Urothelium cell line (cell line): ENCODE results near the gene ASPRV1.
"Not testable (repeated sequence)": the region's sequence is repeated elsewhere in the genome, so short reads cannot be mapped to it uniquely, and the experiment has no call there.

Source experiments
- DNase-seq: peaks from one replicate; pipeline ENCODE4 v3.0.0; 2011; ENCODE audit warnings: low spot score, mixed read lengths
- FAIRE-seq: peaks from 2 replicates; lab custom pipeline; 2011; peaks lifted over from hg19 to GRCh38; lab: Jason Lieb, UNC

ASPRV1 gene

DNA sequence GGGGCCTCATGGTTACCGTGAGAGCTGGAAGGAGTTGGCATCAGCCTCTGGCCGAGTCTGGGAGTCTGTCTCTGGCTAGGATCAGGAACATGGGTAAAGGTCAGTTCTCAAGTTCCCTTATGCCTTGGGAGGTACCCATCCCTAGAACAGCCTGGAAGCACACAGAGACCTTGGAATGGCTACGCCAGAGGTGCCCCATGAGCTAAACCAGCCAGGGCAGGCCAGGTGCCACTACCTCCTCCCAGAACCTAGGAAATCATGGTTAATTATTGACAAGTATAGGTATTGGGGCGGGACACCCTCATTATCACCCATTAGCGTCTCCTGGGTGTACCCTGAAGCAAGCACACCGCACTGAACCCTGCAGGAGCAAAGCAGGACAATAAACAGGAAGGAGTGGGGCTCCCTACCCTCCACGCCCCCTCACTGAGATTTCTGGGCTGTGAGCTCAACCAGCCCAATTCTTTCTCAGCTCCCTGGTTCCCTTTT is 3.0 kb upstream of the ASPRV1 start:
- FAIRE-seq (no peak), DNase-seq (no peak)

DNA sequence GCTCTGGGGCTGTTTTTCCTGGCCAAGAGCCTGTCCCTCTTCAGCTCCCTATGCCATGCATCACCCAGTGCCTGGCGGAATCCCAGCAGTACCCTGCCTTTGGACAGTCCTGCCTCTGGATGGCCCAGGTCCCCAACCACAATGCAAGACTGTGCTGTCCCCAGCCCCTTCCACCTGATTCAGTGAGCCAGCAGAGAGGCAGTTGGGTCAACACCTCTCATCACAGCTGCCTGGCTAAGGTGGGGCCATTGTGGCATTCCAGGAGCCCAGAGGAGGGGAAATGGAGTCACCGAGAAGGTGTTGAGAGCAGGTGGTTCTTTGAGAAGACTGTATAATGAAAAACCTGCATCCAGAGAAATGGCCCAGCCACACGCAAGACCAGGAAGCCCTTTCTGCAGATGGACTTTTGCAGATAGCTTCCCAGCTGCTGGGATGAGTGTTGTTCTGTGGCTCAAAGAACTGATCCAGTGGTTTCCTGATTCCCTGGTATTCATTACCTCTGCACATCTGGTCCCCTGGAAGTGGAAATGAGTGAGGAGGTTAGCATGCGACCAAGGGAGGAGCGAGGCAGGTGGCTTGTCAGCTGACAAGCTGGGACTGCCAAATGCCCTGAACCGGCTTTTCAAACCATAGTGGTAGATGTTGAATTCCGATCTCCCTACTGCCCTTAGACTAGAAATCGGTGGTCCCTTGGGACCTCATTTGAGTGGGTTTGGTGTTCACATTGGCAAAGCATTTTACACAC is 1.7 kb upstream of the ASPRV1 start:
- no peak for FAIRE-seq
- no peak for DNase-seq

DNA sequence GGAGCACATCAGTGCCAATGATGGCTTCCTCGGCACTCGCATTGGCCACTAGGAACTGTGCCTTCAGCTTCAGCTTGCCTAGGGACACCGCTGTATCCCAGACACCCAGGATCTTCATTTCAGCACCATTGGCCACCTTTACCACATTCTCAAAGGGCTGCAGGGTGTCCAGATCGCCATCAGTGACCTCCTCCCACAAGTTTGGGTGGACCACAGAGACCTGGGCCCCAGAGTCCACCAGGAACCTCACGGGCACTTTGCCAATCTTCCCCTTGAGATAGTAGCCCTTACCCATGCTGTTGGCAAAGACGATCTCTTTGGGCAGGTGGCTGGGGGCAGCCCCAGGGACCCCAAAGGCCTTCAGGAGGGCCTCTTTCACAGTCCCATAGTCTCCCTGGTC is 610 bp downstream of the ASPRV1 start:
- no peak for DNase-seq
- FAIRE-seq: no peak

DNA sequence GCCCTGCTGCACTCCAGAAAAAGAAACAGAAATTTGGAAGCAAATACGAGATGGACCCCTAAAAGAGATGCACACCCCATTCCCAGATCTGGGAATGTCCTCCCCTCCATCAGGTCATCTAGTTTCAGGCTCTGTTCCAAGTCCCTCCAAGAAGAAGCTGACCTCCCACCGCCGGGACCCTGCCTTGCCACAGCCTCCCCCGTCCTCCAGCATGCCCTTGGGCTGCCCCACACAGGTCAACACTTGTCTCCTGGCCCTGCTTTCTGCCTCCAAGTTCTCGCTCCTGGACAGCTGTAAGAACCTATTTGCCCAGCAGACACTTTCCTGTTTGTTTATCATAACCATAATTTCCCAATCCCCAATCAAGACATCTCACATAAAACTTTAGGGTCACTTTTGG is 2.0 kb downstream of the ASPRV1 start:
- FAIRE-seq: peak; percentile 40
- DNase-seq: no peak

DNA sequence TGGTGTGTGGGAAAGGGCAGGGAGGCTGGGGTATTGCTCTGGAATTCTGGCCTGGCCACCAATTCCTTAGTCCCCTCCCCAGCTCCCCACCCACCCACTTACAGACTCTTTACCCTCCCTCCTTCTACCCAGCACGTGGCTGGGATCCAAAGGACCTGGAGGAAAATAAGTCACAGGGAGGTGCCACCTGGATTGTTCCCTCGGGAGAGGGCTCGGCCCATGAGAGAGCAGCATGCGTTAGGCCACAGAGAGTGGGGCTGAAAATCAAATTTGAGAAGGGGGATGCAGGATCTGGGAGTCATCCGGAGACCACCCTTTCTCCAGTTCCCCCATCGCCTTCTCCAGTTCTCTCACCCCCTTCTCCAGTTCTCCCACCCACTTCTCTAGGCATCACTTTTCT is 3.0 kb downstream of the ASPRV1 start:
- no peak for DNase-seq
- FAIRE-seq: no peak

DNA sequence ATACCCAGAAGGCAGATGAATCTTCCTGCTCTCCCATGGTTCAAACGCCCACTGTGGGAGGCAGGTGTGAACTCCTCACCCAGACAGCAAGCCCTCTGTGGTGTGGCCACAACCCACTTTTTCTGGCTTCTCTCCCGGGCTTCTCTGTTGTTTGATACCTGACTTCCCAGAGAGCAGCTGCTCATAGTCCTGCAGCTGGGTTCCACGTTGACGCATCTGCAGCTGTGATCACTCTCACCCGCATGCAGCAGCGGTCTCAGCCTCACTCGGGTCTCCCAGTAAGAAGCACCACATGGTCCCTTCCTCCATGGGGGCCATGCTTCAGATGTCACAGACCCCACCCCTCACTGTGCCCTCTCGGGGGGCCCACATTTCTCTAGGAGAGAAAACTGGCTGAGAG is 3.5 kb downstream of the ASPRV1 start:
- DNase-seq (no peak), FAIRE-seq (no peak)

DNA sequence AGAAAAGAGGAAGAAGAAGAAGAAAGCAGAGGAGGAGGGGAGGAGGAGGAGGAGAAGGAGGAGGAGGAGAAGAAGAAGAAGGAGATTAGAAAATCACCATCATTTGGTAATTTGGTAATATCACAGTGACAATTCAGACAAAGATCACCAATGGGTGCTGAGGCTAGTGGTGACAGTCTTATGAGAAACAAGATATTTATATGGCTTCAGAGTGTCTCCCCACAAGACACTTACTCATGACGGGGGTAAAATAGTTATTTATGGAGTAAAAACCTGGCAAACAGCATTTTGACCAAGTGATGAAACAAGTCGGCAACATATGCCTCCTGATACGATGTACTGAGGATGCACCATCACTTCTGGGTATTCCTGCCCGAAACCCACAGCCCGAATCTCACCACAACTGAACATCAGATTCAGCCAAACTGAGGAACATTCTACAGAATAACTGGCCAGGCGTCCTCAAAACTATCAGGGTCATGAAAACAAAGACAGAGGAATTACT is 4.9 kb downstream of the ASPRV1 start:
- DNase-seq (no peak), FAIRE-seq (no peak)

DNA sequence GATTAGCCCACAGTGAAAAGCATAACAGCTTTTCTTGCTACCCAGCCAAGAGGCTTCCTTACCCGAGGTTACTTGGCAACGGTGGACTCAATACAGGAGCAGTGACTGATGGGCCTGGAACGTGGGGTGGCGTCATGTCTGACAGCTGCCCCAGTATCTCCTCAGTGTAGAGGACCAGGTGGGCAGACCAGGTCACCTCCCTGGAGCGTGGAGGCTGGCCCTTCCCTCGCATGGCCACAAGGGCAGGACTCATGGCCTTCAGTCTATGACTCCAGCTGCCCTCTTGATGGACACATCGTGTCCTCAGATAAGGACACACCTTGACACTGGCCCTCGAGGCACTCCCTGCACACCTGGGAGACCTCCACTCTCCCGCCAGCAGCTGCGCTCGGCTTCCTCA is 6.4 kb downstream of the ASPRV1 start:
- DNase-seq (no peak), FAIRE-seq (no peak)

DNA sequence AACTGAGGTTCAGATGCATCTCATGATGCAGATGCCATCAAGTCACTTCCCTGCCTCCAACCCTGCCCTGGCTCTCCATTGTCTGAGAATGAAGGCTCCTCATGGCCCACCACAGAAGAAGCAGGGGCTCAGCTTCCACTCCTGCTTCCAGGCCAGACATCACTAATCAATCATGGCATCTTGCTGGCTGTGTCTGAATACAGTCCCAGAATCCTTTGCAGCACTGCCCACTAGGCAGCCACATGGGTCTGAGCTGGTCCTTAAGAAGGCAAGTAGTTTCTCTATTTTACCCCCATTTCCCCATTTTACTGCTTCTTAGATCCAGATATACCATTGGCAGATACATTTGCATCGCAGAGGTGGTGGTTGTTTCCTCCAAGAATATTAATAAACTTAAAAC is 7.3 kb downstream of the ASPRV1 start:
- DNase-seq (no peak), FAIRE-seq (no peak)

DNA sequence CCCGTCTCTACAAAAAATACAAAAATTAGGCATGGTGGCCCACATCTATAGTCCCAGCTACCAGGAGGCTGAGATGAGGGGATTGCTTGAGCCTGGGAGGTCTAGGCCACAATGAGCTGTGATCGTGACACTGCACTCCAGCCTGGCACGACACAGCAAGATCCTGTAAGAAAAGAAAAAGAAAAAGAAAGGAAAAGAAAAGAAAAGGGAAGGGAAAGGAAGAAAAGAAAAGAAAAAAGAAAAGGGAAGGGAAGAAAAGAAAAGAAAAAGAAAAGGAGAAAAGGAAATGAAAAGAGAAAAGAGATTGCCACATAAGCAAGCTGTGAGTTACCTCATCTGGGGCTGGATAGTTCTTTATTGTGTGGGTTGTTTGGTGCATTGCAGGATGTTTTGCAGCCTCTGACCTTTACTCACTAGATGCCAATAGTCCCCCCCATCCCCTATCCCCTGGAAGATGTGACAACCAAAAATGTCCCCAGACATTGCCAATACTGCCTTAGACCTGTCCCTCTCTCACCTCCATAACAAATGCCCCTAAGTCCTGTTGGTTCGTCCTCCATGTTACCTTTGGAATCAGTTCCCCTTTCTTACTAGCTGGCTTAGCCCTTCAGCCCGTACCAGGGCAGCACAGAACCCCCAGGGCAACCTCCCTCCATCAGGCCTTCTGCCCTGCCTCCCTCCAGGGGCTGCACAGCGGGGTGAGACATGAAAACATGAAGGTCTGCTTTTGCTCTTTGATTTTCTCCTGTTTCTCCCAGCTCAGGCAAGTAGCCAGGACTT is 8.9 kb downstream of the ASPRV1 start:
- no peak for FAIRE-seq
- no peak for DNase-seq

DNA sequence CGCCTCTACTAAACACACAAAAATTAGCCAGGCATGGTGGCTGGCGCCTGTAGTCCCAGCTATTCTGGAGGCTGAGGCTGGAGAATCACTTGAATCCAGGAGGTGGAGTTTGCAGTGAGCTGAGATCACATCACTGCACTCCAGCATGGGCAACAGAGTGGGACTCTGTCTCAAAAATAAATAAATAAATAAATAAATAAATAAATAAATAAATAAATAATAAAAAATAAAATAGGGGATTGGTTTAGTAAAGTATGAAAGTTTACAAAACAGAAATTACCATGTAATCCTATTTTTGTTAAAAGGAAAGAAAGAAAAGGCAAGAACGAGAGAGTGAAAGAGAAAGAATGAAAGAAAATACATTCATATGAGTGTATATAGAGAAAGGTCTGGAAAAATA is 10.8 kb downstream of the ASPRV1 start:
- DNase-seq, FAIRE-seq: not testable (repeated sequence)

DNA sequence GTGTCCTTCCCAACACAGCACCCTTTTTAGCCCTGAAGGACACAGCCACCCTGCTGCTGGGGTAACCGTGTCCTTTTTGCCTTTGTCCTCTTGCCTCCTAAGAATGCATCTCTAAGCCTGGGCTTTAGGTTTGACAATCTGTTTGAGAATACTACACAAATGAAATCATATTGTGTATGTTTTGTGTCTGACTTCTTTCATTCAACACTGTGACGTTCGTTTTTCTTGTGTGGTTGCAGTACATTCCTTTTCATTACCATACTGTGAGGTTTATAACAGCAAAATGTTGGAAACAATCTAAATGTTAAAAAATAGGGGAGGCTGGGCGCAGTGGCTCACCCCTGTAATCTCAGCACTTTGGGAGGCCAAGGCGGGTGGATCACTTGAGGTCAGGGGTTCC is 11.2 kb downstream of the ASPRV1 start:
- FAIRE-seq (no peak), DNase-seq (no peak)

DNA sequence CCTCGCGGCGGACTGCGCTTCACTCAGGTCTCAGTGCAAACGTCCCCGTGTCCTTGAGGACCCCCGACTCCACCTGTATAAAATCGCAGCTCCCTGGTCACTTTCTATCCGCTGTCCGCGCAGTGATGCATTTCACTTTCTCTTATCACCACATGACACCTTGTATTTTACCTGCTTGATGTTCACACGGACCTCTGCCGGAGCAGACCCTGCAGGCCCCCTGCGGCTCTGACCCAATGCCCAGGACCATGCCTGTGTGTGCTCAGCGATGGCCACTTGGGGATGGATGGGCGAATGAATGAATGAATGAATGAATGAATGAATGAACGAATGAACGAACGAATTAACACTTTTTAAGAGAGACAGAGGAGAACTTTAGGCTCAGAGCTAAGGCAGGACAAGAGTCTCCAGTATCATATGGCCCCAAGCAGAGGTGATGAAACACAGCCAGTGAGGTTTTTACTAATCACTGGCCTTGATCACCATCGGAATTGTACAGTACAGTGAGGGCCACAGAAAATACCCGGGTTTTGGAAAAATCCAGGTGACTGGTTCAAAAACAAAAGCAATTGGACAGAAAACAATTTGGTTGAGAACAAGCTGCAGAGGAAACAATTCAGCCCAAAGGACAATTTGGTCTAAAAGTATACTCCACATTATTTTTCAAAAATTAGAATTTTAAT is 12.3 kb downstream of the ASPRV1 start:
- DNase-seq (no peak), FAIRE-seq (no peak)

DNA sequence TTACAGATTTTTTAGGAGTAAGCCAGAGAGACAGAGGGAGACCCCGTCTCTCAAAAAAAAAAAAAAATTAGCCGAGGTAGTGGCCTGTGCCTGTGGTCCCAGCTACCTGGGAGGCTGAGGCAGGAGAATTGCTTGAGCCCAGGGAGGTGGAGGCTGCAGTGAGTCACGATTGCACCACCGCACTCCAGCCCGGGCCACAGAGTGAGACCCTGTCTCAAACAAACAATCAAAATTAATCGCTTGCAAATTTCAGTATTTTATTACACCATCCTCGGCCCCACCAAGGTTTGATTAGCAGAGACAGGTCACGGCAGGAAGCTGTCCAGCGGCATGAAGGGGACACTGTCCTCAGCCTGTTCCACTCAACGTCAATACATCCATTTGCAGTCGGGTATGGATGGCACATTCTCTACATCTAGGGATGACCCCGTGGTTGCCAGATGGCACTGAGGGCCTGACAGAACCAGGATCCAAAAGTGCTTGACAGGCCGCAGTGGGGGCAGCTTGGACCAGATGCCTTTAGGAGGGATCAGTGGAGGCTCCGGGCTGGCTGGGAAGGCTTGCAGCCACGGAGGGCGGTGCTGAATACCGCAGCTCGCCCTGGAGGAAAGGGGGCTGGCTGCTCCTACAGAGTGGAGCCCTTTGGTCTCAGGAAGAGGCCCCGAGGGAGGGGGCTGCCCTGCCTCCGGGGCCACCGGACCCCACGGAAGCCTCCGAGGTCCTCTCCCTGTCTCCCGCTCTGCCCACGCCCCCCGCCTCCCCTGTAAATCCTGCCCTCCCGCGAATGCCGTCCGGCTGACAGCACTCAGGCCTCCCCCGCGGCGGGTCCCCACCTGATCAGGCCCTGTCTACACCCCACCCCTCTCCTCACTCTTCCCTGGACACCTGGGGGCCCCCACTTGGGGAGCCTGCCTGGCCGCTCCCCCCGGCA is 13.1 kb downstream of the ASPRV1 start:
- FAIRE-seq: no peak
- DNase-seq: no peak

DNA sequence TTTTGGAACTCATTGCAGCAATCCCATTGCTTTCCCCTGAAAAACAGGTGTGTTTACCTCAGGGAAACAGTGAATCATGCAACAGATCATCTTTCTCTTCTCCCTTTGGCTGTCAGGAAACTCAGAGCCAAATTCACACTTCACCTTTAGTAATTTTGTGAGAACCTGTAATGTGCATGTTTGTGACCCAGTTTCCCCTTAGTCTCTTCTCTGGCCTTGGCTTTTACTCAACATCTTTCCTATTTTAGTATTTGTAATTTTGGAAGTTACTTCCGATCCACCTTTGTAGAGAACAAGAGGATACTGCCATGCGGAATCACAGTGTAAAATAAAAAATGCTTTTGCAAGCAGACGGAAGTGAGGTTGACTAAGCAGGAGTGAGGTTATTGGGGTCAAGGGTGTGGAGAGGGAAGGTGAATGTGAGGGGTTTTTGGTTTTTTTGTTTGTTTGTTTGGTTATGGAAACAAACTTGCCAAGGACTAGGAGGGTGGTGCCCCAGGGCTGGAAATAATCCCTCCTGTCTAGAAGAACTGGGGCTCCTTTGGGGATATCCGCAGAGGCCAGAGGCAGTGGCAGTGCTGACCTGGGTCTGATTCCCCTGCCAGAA is 14.0 kb downstream of the ASPRV1 start:
- DNase-seq (no peak), FAIRE-seq (no peak)

DNA sequence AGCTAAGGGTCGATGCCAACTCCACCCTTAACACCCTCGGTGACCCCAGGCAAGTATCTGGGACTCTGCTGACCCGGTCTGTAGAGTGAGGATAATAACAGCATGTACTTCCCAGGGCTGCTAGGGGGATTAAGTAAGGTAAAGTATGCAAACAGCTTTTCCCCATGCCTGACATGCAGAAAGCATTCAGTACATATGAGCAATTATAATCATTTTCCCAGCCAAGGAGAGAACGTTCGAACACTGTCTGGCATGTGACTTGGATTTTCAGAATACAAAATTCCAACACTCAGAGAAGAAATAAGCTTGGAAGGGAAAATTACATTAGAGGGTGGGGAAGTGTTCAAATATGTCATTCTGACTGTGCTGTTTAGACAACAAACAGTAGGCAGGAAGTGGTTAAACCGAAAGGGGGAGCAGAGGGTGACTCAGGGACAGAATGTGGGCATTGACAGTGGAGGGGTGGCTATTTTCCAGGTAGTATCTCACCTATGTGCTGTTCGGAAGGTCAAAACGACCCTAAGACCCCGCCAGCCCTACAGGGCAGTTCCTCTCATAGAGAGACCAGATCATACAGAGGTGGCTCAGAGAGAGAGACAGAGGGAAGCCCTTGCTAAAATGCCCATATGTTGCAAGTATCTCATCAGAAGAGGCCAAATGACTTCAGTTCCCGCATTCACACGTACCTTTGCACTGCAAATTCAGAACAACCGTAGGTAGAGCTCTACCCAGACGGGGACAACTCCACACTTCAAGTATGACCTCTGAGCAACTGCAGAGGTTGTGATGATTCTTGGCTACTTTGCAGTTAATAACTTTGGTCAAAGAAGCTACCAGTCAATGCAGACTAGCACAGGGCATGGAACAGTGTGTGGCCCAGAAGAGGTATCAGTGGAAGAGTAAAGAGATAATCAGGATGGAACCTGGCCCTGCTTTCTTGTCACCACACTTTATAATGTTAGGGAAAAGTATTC is 14.8 kb downstream of the ASPRV1 start:
- DNase-seq (peak; percentile 80), FAIRE-seq (peak; percentile 44)

DNA sequence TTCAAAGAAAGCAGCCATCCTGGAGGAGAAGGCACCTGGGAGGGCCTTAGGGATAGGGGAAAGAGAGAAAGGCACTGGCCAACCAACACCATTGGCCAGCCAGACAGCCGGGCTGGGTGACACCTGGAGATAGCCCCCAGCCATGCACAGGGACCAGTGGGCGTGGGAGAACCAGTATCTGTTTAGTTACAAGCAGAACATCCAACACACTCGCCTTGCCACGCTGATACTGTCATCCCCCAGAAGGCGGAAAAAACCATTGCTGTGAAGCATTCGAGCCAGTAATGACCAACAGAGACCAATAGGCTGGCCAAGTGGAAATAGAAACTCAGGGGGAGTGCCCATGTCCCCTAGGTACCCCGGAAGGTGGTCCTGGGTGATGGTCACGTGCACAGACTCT is 15.5 kb downstream of the ASPRV1 start:
- DNase-seq (no peak), FAIRE-seq (no peak)

DNA sequence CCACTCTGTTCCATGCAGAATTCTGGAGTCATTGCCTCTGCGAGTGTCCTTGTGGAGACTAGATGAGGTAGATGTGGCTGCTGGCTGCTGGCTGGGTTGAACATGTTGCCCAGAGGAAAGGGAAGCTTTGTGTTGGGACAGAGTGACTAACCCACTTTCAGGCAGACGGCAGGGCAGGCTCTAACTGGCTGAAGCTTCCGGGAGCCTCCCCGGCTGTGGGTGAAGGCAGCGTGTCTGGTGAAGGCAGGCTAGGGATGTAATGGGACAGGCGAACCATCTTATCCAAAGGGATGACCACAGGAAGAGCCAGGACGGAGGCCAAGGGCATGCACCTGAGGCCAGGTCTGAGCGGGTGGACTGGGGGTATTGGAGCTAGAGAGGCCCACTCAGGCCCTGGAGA is 16.0 kb downstream of the ASPRV1 start:
- DNase-seq (no peak), FAIRE-seq (no peak)

DNA sequence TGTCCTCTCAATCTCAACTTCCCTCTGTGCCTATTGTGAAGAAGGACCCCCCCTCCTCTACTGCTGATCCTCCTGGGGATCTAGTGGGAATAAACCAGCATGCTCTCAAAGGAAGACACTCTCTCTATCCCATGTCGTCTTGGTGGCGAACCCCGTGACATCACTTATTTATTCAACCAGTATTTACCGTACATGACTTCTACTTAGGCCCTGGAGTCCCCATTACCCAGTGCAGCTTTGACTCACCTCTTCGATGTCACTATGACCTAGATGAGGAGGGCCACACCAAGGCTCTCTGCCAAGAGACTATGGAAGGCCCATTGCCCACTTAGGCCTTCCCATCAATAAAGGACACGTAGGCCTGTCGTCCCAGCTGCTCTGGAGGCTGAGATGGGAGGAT is 16.7 kb downstream of the ASPRV1 start:
- no peak for FAIRE-seq
- DNase-seq: no peak
